ENCODE results near the gene TNNI3K.

DNA sequence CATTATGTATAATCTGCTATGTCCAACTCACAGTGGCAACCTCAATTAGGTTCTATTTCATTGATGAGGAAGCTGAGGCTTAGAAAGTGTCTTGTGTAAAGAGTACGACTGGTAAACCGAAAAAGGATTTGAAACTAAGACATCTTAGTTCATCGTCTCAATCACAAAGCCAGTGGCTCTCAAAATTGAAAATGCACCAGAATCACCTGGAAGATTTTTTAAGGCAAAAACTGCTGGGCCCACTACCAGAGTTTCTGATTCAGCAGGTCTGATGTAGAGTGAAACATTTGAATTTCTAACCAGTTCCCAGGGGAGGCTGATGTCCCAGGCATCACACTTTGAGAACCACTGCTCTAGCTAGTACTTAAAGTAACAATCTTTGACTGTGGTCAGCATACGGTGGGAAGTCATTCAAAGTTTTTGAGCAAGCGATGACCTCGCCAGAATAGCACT, 282.4 kb downstream of the TNNI3K start:
- TF ChIP-seq, protein P1, sequence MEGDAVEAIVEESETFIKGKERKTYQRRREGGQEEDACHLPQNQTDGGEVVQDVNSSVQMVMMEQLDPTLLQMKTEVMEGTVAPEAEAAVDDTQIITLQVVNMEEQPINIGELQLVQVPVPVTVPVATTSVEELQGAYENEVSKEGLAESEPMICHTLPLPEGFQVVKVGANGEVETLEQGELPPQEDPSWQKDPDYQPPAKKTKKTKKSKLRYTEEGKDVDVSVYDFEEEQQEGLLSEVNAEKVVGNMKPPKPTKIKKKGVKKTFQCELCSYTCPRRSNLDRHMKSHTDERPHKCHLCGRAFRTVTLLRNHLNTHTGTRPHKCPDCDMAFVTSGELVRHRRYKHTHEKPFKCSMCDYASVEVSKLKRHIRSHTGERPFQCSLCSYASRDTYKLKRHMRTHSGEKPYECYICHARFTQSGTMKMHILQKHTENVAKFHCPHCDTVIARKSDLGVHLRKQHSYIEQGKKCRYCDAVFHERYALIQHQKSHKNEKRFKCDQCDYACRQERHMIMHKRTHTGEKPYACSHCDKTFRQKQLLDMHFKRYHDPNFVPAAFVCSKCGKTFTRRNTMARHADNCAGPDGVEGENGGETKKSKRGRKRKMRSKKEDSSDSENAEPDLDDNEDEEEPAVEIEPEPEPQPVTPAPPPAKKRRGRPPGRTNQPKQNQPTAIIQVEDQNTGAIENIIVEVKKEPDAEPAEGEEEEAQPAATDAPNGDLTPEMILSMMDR (IDR thresholded peaks at IDR 0.05) = no peak
- TF ChIP-seq POLR2A (IDR thresholded peaks at IDR 0.05) = no peak

Measured in thyroid gland (tissue), 4 donors.